ENCODE measurements around the gene DVL3.

DNA sequence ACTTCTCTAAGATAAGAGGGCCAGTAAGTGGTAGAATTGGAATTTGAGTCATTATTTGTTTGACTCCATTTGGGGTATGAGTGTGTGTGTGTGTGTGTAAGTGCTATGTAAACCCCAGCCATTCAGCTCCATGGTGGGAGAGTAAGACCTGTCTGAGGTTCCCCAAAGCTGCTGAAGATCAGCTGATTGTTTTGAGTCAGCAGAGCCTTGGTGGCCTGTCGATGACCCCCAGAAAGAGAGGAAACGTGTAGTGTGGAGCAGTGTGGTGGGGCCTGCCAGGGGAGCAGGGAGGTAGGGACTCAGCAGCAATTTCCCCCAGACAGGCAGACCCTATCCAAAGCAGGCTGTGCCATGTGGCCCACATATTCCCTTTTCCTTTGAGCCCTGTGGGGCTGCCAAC lies 5.3 kb downstream of the DVL3 start:
- TF ChIP-seq, protein P1, sequence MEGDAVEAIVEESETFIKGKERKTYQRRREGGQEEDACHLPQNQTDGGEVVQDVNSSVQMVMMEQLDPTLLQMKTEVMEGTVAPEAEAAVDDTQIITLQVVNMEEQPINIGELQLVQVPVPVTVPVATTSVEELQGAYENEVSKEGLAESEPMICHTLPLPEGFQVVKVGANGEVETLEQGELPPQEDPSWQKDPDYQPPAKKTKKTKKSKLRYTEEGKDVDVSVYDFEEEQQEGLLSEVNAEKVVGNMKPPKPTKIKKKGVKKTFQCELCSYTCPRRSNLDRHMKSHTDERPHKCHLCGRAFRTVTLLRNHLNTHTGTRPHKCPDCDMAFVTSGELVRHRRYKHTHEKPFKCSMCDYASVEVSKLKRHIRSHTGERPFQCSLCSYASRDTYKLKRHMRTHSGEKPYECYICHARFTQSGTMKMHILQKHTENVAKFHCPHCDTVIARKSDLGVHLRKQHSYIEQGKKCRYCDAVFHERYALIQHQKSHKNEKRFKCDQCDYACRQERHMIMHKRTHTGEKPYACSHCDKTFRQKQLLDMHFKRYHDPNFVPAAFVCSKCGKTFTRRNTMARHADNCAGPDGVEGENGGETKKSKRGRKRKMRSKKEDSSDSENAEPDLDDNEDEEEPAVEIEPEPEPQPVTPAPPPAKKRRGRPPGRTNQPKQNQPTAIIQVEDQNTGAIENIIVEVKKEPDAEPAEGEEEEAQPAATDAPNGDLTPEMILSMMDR (IDR thresholded peaks at IDR 0.05): no peak
- TF ChIP-seq EP300 (IDR thresholded peaks at IDR 0.05): no peak
